A549 (cell line): ENCODE measurements around the gene LDLRAD3.

Experiments used
- EP300 ChIP-seq, 2 experiments: fragments of >200 bp; sonication (Bioruptor Twin); formaldehyde crosslinking; IDR thresholded peaks; 2 replicates in 1 of 2; 3 replicates in 1 of 2; pipeline ENCODE4 v1.6.1; 2016 to 2017
- ESRRA ChIP-seq: fragments of 150-350 bp; IDR thresholded peaks from 2 replicates; pipeline ENCODE4 v1.6.1; 2014; ENCODE audit warnings: mild to moderate bottlenecking, low read length, borderline replicate concordance
- KDM1A ChIP-seq: fragments of 200-600 bp; sonication (generic); IDR thresholded peaks from 2 replicates; pipeline ENCODE4 v1.6.1; 2016; ENCODE audit warnings: low read depth, mild to moderate bottlenecking
- MYC ChIP-seq: IDR thresholded peaks from 2 replicates; pipeline ENCODE4 v1.6.1; 2012; ENCODE audit warnings: mild to moderate bottlenecking, inconsistent platforms, low read length, improper control_type of control experiment, borderline replicate concordance
- POLR2A ChIP-seq: IDR thresholded peaks from 2 replicates; pipeline ENCODE4 v1.6.1; 2012; ENCODE audit warnings: mild to moderate bottlenecking, low read length
- RARB ChIP-seq: fragments of 250-450 bp; sonication (Bioruptor Pico); IDR thresholded peaks from 2 replicates; pipeline ENCODE4 v1.8.0; 2021; ENCODE audit warnings: mild to moderate bottlenecking, moderate library complexity
- ZC3H11A ChIP-seq: fragments of 450-650 bp; IDR thresholded peaks from 2 replicates; pipeline ENCODE4 v1.6.1; 2014; ENCODE audit warnings: antibody characterized with exemption, mild to moderate bottlenecking
- TF ChIP-seq, protein P1 (sequence below): IDR thresholded peaks from 2 replicates; pipeline ENCODE4 v1.6.1; 2012
- TF ChIP-seq, protein P2 (sequence below): fragments of >200 bp; sonication (Bioruptor Twin); formaldehyde crosslinking; IDR thresholded peaks from 3 replicates; pipeline ENCODE4 v1.5.1; 2016
- TF ChIP-seq, protein P3 (sequence below): fragments of 150-350 bp; IDR thresholded peaks from 2 replicates; pipeline ENCODE4 v1.6.1; 2014; ENCODE audit warnings: low read depth, mild to moderate bottlenecking, low read length

GRCh38 chr11:36019005-36019596 lies 75.2 kb downstream of the LDLRAD3 start:
- no peak for TF ChIP-seq POLR2A
- TF ChIP-seq ESRRA: no peak
- TF ChIP-seq, protein P1, sequence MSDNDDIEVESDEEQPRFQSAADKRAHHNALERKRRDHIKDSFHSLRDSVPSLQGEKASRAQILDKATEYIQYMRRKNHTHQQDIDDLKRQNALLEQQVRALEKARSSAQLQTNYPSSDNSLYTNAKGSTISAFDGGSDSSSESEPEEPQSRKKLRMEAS: no peak
- no peak for TF ChIP-seq RARB (CRISPR knock-in tag)
- TF ChIP-seq ZC3H11A: no peak
- TF ChIP-seq, protein P2, sequence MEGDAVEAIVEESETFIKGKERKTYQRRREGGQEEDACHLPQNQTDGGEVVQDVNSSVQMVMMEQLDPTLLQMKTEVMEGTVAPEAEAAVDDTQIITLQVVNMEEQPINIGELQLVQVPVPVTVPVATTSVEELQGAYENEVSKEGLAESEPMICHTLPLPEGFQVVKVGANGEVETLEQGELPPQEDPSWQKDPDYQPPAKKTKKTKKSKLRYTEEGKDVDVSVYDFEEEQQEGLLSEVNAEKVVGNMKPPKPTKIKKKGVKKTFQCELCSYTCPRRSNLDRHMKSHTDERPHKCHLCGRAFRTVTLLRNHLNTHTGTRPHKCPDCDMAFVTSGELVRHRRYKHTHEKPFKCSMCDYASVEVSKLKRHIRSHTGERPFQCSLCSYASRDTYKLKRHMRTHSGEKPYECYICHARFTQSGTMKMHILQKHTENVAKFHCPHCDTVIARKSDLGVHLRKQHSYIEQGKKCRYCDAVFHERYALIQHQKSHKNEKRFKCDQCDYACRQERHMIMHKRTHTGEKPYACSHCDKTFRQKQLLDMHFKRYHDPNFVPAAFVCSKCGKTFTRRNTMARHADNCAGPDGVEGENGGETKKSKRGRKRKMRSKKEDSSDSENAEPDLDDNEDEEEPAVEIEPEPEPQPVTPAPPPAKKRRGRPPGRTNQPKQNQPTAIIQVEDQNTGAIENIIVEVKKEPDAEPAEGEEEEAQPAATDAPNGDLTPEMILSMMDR: no peak
- TF ChIP-seq KDM1A: no peak
- TF ChIP-seq, protein P3, sequence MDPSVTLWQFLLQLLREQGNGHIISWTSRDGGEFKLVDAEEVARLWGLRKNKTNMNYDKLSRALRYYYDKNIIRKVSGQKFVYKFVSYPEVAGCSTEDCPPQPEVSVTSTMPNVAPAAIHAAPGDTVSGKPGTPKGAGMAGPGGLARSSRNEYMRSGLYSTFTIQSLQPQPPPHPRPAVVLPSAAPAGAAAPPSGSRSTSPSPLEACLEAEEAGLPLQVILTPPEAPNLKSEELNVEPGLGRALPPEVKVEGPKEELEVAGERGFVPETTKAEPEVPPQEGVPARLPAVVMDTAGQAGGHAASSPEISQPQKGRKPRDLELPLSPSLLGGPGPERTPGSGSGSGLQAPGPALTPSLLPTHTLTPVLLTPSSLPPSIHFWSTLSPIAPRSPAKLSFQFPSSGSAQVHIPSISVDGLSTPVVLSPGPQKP: no peak
- no peak for TF ChIP-seq MYC
- TF ChIP-seq EP300 (IDR thresholded peaks at IDR 0.05): no peak
